ENCODE results near the gene ATG7.

Gene ATG7

DNA sequence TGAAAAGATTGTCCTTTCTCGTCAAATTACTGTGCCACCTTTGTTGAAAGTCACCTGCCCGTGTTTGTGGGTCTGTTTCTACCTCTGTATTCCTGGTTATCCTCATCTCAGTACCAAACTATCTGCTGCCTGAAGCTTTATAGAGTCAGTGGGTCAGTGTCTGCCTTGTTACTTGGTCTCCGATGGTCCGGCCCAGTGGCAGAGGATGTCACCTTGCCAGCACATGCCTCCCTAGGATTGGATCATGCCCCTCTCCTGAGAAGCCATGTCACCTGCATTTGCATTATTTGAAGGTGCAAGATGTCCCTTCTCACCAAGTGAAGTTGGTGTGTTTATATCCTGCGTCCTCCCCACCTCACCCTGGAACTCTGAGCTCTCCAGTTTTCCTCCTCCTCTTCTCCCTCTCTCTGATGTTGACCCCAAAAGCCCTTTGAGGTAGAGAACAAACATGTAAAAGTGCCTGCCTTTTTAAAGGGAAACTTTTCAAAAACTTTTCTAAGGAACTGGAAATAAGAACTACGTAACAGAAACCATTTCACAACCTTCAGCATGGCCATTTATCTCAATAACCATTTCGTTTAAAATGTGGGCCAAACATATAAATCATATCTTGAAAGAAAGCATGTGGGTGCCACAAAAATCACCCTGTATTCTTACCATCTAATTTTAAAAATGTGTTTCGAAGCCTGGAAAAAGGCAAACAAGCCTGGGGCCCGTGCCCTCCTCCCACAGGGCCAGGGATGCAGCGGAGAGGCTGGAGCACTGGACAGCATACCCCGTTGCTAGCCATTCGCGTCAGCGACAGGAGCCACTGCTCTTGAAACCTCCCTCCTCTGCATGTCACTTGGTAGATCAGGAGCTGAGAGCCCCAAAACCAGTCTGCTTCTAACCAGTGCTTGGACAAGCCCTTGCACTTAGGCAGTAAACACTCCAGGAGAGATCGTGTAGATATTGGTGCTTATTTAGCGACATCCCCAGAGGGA is 269.4 kb downstream of the ATG7 start:
- FAIRE-seq: no peak

DNA sequence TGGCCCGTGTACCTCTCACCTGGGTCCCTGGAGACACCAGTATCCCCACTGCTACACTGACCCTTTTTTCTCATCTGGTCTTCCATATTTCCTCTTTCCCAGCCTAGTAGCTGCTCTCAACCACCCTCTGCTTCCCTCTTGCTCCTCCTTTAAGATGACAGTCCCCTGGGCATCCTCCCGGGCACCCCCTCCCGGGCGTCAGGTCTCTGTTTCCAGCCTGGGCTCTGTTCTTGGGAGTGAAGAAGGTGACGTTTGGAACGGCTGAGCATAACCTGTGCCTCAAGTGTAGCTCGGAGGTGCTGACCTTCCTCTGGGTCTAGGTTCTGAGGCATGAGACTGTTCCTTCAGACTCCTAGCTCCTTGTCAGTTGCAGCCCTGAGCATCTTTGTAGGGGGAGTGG is 270.4 kb downstream of the ATG7 start:
- FAIRE-seq: no peak

DNA sequence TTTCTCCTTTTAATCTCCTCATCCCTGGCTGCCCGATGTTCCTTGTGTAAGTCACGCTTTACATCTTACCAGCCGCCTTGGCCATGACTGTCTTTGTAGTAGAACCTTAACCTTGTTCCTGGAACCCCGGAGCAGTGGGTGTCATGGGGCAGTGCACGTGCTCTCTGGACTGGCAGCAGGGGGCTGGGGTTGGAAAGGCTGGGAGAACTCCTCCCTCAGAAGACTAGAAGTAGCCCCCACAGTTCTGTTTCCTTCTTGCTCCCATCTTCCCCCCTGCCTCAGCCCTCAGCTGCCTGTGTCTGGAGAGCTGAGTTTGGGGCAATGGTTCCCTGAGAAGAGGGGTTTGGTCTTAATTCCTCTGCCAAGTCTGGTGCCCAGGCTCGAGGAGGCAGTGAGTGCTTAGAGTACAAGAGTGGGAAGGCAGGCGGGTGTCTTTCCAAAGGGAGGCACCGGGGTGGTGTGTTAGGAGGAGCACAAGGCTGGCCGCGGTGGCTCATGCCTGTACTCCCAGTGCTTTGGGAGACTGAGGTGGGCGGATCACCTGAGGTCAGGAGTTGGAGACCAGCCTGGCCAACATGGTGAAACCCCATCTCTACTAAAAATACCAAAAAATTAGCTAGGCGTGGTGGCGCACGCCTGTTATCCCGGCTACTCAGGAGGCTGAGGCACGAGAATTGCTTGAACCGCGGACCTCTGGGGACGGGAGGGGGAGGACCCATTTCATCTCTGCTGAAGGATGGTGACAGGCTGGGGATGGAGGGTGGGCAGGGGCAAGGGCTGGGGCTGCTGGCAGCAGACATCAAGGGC is 271.1 kb downstream of the ATG7 start:
- no peak for FAIRE-seq

DNA sequence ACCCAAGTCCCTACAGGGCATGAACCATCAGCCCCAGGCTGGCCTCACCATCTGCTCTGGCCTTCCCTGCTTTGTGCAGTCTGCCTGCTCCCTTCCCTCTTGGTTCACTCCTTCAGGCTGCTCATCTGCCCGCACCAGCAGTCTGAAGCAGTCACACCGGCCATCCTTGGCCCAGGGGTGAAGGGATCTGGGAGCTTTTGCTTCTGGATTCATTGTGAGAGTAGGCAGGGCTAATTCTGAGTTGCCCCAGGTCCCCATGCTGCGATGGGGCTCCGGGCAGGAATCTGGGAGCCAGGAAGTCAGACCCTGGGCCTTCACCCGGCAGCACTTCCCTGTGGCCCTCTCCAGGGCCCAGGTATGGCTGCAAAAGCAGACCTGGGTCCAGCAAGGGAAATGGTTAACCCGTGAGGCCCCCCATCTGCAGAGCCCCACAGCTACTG is 271.8 kb downstream of the ATG7 start:
- FAIRE-seq: no peak

DNA sequence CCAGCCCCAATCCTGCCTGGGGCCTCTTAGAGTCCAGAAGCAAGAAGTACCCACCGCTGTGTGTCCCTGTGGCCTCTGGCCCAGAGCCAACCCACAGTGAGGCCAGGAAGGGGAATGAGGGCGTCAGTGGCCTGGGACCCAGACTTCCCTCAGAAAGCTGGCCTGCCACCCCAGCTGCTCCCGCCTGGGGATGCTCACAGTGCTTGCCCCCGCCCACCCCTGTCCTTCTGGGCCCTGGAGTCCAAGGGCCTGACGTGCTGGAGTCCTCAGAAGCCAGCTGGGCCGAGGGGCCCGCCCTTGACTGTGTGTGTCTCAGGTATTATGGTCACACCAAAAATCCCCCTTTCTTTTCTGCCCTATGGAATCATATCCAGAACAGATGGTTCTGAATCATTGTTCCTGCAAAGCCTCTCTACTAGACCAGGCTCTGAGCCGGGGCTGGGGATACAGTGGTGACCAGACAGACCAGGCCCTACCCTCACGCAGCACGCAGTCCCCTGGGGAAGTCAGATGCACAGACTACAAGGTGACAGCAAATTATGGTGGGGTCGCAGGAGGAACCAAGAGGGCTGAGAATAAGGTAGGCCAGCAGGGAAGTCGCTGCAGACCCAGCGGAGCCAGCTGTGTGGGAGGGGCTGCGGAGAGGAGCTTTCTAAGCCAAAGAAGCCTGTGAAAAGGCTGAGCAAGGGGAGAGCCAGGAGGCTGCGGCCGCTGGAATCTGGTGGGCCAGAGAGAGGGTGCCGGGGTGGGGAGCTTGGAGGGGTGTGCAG is 272.4 kb downstream of the ATG7 start:
- no peak for FAIRE-seq

DNA sequence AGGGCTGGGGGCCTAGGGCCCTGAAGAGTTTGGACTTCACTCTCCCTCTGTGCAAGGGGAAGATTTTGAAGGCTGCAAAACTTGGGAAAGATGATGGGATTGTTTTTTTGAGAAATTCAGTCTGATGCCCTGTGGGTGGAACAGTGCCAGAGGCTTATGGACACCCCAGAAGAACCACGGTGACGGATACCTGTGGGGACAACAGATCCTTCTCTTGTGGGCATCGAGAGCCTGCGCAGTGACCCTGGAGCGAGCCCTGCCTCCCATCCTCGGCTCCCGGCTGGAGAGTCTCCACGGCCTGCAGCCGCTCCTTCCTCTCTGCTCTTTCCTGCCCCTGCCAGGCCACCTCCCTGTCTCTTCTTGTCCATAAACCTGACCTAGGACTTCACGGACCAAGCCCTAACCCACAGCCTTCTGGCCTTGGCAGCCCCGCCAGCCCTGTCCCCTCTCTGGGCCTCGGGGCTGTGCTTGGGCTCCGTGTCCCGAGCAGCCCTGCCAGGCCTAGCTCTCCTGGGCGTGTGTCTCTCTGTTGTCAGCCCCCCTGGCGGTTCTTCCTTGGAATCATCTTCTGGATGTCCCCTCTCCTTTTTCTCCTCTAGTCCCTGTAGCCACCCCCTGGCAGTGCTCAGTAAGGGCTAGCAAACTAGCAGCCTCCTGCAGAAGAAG is 273.1 kb downstream of the ATG7 start:
- FAIRE-seq: no peak

DNA sequence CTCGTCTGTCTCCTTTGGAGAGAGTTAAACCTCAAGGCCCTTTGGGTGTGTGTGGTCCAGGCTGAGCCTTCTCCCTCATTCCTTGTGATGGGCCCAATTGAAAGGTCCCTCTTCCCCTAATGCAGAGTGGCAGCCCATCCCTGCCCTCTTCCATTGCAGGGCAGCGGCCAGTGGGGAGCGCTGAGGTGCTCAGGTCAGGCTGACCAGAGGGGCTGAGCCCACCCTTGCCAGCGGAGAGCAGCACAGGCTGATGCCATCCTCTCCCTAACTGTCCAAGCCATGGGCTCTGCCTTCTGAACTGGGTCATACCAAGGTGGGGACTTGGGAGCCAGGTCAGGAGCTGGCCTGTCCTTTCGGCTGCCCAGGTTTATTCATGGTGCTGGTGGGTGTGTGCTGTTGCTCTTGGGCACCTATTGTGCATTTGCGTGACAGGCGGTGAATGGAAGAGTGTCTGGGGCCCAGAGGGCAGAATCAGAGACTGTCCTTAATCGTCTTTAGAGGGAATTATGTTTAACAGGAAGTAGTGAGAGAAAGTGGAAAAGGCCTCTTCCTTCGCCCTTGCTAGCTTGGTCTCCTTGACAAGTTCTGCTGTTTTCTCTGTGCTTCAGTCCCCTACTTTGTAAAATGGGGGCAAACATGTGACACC is 274.6 kb downstream of the ATG7 start:
- FAIRE-seq: no peak

DNA sequence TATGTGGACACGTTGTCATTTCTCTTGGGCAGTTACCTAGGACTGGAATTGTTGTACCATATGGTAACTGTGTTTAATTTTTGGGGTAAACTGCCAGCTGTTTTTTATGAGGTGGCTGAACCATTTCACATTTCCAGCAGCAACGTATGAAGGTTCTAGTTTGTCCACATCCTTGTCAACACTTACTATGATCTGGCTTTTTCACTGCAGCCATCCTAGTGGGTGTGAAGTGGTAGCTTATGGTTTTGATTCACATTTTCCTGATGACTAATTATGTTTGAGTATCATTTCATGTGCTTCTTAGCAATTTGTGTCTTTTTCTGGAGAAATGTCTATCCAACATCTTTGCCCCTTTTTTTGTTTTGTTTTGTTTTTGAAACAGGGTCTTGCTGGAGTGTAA is 275.3 kb downstream of the ATG7 start:
- FAIRE-seq: no peak

DNA sequence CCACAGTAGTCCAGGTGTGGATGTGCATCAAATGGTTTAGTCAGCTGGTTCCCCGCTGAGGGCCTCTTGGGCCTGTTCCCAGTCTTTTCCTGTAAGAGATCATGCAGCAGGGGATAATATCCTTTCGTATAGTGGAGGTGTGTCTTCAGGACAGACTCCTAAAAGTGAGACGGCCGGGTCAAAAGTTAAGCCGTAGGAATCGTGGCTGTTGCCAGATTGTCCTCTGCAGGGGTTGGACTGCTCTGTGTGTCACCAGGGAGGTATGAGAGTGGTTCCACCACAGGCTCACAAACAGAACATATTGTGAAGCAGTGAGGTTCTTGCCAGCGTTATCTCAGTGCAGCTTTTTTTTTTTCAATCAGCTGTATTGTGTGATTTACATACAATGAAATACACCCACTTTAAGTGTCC is 276.5 kb downstream of the ATG7 start:
- no peak for FAIRE-seq

DNA sequence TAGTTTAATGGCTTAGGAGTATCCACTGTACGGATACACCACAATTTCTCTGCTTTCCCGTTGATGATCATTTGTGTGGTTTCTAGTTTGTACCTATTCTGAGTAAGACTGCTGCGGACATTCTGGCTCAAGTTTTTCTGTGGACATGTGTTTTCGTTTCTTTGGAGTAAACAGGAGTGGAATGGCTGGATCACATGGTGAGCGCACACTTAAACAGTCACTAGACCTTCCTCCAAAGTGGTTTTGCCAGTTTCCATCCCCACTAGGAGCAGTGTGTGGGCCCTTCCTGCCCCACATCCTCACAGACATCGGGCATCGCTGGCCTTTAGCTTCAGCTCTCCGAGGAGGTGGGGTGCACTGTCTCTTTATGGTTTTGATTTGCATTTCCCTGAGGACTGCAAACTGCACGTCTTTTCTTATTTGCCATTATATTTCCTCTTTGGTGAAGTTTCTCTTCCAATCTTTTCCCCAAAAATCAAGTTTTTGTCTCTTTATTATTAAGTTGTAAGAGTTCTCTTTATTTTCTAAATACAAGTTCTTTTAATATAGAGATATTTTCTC is 277.5 kb downstream of the ATG7 start:
- no peak for FAIRE-seq

DNA sequence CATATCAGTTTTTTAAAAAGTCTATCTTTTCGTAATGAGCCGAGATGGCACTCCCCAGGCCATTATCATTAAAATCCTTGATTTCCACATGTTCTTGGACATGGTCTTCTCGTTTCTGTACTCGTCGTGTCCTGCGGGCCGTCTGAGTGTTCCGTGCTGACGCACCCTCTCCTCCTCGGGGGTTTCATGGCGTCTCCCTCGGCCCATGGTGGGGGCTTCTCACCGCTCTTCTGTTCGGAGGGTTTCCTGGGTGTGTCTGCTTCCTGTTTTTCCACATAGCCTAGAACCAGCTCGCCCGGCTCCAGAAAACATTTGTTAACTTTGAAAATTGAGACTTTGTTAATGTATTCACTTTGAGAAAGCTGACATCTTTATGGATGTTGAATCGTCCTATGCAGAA is 278.8 kb downstream of the ATG7 start:
- FAIRE-seq: no peak

DNA sequence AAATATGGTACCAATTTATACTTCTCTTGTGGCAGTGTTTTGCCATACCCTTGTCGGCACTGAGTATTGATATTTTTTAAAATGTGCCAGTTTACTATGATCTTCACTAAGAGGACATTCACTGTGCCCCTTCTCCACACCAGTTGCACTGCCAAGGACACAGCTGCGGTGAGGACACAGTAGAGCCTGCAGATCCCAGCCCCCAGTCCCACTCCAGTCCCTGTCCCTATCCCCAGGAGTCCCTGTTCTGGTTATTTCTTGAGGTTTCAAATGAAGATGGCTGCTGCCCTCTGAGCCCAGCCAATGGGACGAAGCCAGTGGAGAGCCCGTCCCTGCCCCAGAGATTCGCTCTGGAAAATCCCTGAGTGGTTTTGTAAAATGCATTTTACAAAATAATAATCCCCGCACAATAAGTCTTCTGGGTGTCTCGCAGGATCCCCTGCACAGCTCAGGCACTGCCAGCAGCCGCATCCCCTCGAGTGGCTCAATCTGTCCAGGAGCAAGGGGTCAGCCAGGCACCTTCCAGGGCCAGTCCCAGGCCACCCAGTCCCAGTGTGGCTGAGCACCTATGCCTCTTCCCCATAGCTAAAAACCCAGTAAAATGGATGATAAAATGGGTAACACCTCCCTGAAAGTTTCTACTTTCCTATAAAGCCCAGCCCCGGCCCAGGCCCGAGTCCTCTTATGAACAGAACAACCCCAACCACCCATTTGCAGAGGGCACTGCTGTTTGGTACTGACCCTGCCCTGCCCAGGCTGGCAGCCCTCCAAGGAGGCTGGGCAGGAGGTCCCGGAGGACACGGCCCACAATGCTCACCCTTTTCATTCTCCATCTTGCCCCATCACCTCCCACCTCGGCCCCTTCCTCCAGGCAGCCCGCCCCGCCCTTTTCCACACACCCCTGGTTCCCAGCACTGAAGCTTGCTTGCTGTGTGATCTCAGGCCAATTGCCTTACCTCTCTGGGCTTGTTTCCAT is 280.4 kb downstream of the ATG7 start:
- FAIRE-seq: no peak

DNA sequence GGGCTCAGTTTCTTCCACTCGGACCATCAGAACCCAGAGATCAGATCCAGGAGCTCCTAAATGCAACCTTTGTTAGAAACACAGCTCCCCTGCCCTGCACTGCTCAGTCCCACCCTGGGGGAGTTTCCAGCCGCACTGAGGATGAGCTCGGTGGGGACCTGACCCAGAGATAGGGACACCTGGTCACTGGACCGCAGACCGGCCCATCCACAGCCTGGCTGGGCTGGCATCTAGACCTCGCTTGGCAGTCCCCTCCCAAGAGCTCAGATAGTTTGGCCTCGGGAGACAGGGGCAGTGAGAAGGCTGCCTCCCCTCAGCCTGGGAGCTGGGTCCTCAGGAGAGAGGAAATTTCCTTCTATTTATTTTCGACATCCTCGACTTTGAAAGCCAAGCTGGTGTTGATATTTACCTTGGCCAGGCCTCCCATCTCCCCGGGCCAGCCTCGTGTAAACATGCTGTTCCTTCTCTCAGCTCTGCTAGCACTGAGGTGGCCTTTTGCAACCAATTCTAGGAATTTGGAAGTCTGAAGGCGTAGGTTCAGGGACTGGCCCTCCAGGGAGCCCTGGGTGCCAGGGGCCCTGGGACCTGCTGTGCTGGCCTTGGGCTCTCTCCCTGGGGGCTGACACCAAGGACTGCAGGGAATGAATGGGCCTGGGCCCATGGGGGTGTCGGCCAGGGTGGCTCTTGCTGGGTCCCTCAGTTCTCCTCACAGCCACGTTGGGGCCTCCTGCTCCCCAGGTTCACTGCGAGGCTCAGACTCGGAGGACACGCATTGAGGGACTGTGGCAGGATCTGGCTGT is 281.4 kb downstream of the ATG7 start:
- no peak for FAIRE-seq

DNA sequence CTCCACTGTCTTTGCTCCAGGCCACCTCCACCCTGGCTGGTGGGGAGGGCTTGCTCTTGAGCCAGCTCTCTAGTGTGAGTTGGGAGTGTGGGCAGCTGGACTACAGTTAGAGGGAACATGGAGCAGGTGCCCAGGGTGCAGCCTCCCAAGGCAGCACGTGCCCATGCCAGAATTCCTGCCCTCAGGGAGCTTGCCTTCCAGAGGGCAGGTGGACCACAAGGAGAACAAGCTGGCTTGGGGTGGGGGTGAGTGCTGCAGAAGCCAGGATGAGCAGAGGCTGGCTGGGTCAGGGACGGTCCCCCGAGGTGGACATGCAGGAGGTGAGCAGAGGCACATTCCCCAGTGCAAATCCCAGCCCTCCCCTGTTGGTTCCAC is 282.0 kb downstream of the ATG7 start:
- no peak for FAIRE-seq

DNA sequence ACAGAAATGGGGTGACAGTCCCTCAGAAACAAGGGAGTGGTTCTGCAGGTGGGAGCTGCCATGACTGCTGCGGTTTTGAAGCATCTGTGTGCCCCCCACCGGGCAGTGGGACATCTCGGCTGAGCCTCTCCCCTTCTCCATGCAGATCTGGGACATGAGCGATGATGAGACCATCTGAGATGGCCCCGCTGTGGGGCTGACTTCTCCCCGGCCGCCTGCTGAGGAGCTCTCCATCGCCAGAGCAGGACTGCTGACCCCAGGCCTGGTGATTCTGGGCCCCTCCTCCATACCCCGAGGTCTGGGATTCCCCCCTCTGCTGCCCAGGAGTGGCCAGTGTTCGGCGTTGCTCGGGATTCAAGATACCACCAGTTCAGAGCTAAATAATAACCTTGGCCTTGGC is 282.5 kb downstream of the ATG7 start:
- FAIRE-seq: no peak

DNA sequence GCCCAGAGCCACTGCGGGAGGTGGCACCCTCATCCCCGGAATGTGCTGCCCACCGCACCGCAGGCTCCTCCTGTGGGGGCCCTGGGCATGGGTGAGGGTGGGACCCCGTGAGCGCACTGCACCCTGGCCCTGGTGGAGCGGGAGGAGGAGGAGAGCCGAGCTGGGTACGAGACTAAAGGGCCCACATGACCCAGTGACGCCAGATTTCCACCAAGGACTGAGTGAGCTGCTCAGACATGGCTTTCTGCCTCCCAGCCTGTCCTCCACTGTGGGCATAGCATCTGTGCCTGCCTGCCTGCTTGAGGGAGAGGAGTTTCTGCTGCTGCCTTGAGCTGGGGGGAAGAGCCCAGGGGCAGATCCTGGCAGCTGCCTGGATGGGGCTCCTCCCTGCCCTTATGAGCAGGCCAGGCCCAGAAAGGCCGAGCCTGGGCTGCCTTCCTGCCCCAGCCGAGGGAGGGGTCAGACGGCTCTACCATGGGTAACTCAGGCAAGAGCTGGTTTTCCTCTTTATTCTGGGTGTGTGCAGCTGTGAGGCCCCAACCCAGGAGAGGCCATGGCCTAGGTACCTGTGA is 283.1 kb downstream of the ATG7 start:
- FAIRE-seq: no peak

DNA sequence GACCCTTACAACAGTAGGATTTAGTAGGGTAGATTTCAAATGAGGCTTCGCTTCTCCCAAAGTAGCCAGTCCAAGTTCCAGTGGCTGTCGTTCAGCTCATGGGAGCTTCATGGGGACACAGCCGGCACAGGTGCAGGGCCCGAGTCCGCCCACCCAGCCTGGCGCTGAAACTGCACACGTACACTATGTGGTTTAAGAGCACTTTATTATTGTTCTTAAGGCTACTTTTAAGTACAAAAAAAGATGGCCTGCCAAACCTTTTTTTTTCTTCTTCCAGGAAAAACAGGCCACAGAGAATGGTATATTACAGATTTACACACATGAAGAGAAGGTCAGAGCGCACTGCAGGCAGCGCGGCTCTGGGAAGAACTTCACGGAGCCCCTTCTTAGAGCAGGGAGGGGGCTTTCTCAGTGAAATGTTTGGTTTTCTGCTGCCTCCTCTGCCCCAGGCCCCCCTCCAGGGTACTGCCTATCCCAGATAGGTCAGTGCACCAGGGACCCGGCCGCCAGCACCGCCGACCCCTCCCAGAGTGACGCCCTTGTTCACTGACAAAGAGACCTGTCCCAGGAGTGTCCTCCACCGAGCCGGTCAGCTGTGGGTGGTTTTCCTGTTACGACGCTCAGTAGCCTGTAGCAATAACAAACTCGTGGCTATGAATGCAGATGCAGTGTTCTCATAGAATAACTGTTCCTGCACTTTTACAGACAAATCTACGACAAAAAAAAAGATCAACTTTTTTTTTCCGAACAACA is 283.9 kb downstream of the ATG7 start:
- no peak for FAIRE-seq
